HL-60 (cell line): ENCODE data around the gene NOCT.

ENCODE experiments used
- POLR2AphosphoS5 ChIP-seq: IDR thresholded peaks from 2 replicates; pipeline ENCODE4 v1.6.1; 2012; ENCODE audit warnings: low read depth
- SPI1 ChIP-seq: IDR thresholded peaks from 2 replicates; pipeline ENCODE4 v1.6.1; 2012; ENCODE audit warnings: low read depth, mild to moderate bottlenecking, borderline replicate concordance
- TF ChIP-seq, protein P1 (sequence below): IDR thresholded peaks from one replicate; pipeline ENCODE4 v1.5.1; 2011; ENCODE audit warnings: low read length, control low read depth, inconsistent platforms; ENCODE audit not compliant: insufficient read depth
- TF ChIP-seq, protein P2 (sequence below): IDR thresholded peaks from 2 replicates; pipeline ENCODE4 v1.6.1; 2012; ENCODE audit warnings: low read depth; ENCODE audit not compliant: insufficient replicate concordance

DNA sequence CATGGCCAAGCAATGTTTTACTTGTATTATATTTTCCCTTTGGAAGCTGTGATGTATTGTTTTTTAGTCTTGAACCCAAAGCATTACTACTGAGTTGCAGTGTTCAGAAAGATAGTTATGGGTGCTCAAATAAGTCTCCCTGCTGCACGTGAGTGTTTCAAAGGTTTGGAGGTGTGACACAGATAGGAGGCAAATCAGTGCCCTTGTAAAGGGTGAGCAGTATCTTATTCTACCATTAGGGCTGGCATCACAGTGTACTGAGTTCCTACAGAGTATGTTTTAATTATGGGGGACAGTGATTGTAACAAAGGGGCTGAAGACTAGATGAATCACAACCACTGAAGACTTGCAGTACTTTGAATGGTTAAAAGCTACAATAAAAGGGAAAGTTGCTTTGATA is 38.3 kb downstream of the NOCT start:
- TF ChIP-seq, protein P1, sequence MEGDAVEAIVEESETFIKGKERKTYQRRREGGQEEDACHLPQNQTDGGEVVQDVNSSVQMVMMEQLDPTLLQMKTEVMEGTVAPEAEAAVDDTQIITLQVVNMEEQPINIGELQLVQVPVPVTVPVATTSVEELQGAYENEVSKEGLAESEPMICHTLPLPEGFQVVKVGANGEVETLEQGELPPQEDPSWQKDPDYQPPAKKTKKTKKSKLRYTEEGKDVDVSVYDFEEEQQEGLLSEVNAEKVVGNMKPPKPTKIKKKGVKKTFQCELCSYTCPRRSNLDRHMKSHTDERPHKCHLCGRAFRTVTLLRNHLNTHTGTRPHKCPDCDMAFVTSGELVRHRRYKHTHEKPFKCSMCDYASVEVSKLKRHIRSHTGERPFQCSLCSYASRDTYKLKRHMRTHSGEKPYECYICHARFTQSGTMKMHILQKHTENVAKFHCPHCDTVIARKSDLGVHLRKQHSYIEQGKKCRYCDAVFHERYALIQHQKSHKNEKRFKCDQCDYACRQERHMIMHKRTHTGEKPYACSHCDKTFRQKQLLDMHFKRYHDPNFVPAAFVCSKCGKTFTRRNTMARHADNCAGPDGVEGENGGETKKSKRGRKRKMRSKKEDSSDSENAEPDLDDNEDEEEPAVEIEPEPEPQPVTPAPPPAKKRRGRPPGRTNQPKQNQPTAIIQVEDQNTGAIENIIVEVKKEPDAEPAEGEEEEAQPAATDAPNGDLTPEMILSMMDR, result no peak
- TF ChIP-seq, protein P2, sequence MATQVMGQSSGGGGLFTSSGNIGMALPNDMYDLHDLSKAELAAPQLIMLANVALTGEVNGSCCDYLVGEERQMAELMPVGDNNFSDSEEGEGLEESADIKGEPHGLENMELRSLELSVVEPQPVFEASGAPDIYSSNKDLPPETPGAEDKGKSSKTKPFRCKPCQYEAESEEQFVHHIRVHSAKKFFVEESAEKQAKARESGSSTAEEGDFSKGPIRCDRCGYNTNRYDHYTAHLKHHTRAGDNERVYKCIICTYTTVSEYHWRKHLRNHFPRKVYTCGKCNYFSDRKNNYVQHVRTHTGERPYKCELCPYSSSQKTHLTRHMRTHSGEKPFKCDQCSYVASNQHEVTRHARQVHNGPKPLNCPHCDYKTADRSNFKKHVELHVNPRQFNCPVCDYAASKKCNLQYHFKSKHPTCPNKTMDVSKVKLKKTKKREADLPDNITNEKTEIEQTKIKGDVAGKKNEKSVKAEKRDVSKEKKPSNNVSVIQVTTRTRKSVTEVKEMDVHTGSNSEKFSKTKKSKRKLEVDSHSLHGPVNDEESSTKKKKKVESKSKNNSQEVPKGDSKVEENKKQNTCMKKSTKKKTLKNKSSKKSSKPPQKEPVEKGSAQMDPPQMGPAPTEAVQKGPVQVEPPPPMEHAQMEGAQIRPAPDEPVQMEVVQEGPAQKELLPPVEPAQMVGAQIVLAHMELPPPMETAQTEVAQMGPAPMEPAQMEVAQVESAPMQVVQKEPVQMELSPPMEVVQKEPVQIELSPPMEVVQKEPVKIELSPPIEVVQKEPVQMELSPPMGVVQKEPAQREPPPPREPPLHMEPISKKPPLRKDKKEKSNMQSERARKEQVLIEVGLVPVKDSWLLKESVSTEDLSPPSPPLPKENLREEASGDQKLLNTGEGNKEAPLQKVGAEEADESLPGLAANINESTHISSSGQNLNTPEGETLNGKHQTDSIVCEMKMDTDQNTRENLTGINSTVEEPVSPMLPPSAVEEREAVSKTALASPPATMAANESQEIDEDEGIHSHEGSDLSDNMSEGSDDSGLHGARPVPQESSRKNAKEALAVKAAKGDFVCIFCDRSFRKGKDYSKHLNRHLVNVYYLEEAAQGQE, result no peak
- TF ChIP-seq POLR2AphosphoS5, result no peak
- TF ChIP-seq SPI1, result no peak
